WTC11 (cell line): ENCODE results near the gene CYP39A1. TPM values are rescaled to one million over a fixed set of nuclear protein-coding genes. Genes with fewer than 3 reads are reported as not detected.

Experiments
- ATAC-seq: fragments of 200-7000 bp; cut with Tn5 transposase; 2 replicates; pipeline ENCODE4 v1.10.0; 2021; ENCODE audit warnings: mild to moderate bottlenecking, moderate library complexity
- CTCF ChIA-PET: fragments of 300-600 bp; sonication (Branson Sonifier 250); formaldehyde crosslinking; loops from one replicate; lab custom pipeline; 2021; ENCODE audit warnings: antibody characterized with exemption; lab: Charles Lee
- POLR2A ChIA-PET: fragments of 350-600 bp; sonication (Branson Sonifier 250); formaldehyde crosslinking; loops from one replicate; lab custom pipeline; 2021; ENCODE audit warnings: antibody characterized with exemption; lab: Charles Lee
- DNase-seq: peaks from one replicate; pipeline ENCODE4 v3.0.0; 2021; ENCODE audit warnings: low spot score
- H3K27ac Mint-ChIP-seq: 2 replicates; pipeline ENCODE4 v1.8.0; 2021; ENCODE audit warnings: mixed read lengths
- H3K27me3 Mint-ChIP-seq: 2 replicates; pipeline ENCODE4 v1.8.0; 2021; ENCODE audit warnings: low read depth, mild to moderate bottlenecking, moderate library complexity, mixed read lengths
- H3K36me3 Mint-ChIP-seq: 2 replicates; pipeline ENCODE4 v1.8.0; 2021; ENCODE audit warnings: mixed read lengths
- H3K4me1 Mint-ChIP-seq: 2 replicates; pipeline ENCODE4 v1.8.0; 2022; ENCODE audit warnings: mixed read lengths
- H3K4me3 Mint-ChIP-seq: 2 replicates; pipeline ENCODE4 v1.8.0; 2021; ENCODE audit warnings: mild to moderate bottlenecking, moderate library complexity, mixed read lengths
- H3K9me3 Mint-ChIP-seq: 2 replicates; pipeline ENCODE4 v1.8.0; 2021; ENCODE audit warnings: mixed read lengths
- CREM ChIP-seq: sonication (generic); formaldehyde crosslinking; IDR thresholded peaks from 2 replicates; pipeline ENCODE4 v1.8.1; 2022; ENCODE audit warnings: mild to moderate bottlenecking, missing genetic modification reagents, moderate library complexity
- ETV6 ChIP-seq: sonication (generic); formaldehyde crosslinking; IDR thresholded peaks from 2 replicates; pipeline ENCODE4 v1.8.1; 2022; ENCODE audit warnings: mild to moderate bottlenecking, missing genetic modification reagents
- GTF2I ChIP-seq: fragments of 250-450 bp; sonication (Bioruptor Pico); conservative IDR thresholded peaks from 2 replicates; pipeline ENCODE4 v1.4.0; 2021; ENCODE audit warnings: mild to moderate bottlenecking
- MXD4 ChIP-seq: fragments of 250-450 bp; sonication (Bioruptor Pico); IDR thresholded peaks from 2 replicates; pipeline ENCODE4 v1.8.0; 2021; ENCODE audit warnings: mild to moderate bottlenecking, moderate library complexity, borderline replicate concordance
- PRRX2 ChIP-seq: fragments of 250-450 bp; sonication (Bioruptor Pico); IDR thresholded peaks from 2 replicates; pipeline ENCODE4 v1.8.0; 2021; ENCODE audit warnings: mild to moderate bottlenecking
- RELA ChIP-seq: sonication (generic); formaldehyde crosslinking; IDR thresholded peaks from 2 replicates; pipeline ENCODE4 v1.8.1; 2022; ENCODE audit warnings: missing genetic modification reagents, mild to moderate bottlenecking, borderline replicate concordance
- RORB ChIP-seq: fragments of 250-450 bp; sonication (Bioruptor Pico); IDR thresholded peaks from 2 replicates; pipeline ENCODE4 v1.9.0; 2021; ENCODE audit warnings: mild to moderate bottlenecking
- SMAD4 ChIP-seq: sonication (generic); formaldehyde crosslinking; IDR thresholded peaks from 2 replicates; pipeline ENCODE4 v1.8.0; 2022; ENCODE audit warnings: mild to moderate bottlenecking, missing genetic modification reagents
- TEAD4 ChIP-seq: sonication (generic); formaldehyde crosslinking; IDR thresholded peaks from 2 replicates; pipeline ENCODE4 v1.8.0; 2022; ENCODE audit warnings: mild to moderate bottlenecking, missing genetic modification reagents
- ZBTB21 ChIP-seq: sonication (generic); formaldehyde crosslinking; IDR thresholded peaks from 2 replicates; pipeline ENCODE4 v1.8.1; 2023; ENCODE audit warnings: mild to moderate bottlenecking, missing genetic modification reagents, borderline replicate concordance
- ZNF423 ChIP-seq: fragments of 250-450 bp; sonication (Bioruptor Pico); IDR thresholded peaks from 2 replicates; pipeline ENCODE4 v2.1.2; 2022; ENCODE audit warnings: mild to moderate bottlenecking, moderate library complexity
- ZNF671 ChIP-seq: fragments of 250-450 bp; sonication (Bioruptor Pico); IDR thresholded peaks from 2 replicates; pipeline ENCODE4 v1.8.0; 2021; ENCODE audit warnings: mild to moderate bottlenecking
- total RNA-seq: library from RNA; stranded (reverse); gene quantifications from 3 replicates; pipeline ENCODE4 v1.2.3, GENCODE V29; 2021
- TF ChIP-seq, protein P1 (sequence below): sonication (generic); formaldehyde crosslinking; IDR thresholded peaks from 2 replicates; pipeline ENCODE4 v1.8.0; 2023; ENCODE audit warnings: missing genetic modification reagents, mild to moderate bottlenecking, borderline replicate concordance
- TF ChIP-seq, protein P2 (sequence below): sonication (generic); formaldehyde crosslinking; IDR thresholded peaks from 2 replicates; pipeline ENCODE4 v1.8.0; 2022; ENCODE audit warnings: mild to moderate bottlenecking, missing genetic modification reagents
- TF ChIP-seq, protein P3 (sequence below): sonication (generic); formaldehyde crosslinking; conservative IDR thresholded peaks from 2 replicates; pipeline ENCODE4 v1.8.1; 2022; ENCODE audit warnings: mild to moderate bottlenecking, missing genetic modification reagents
- TF ChIP-seq, protein P4 (sequence below): sonication (generic); formaldehyde crosslinking; IDR thresholded peaks from 2 replicates; pipeline ENCODE4 v1.8.1; 2023; ENCODE audit warnings: mild to moderate bottlenecking, moderate library complexity, missing genetic modification reagents
- TF ChIP-seq, protein P5 (sequence below): sonication (generic); formaldehyde crosslinking; IDR thresholded peaks from 2 replicates; pipeline ENCODE4 v1.8.1; 2023; ENCODE audit warnings: mild to moderate bottlenecking, missing genetic modification reagents
- TF ChIP-seq, protein P6 (sequence below): sonication (generic); formaldehyde crosslinking; IDR thresholded peaks from 2 replicates; pipeline ENCODE4 v1.8.1; 2023; ENCODE audit warnings: mild to moderate bottlenecking, missing genetic modification reagents, borderline replicate concordance

The CYP39A1 gene
- total RNA-seq, 1 experiment from 2014 or later: 1.6 TPM

DNA sequence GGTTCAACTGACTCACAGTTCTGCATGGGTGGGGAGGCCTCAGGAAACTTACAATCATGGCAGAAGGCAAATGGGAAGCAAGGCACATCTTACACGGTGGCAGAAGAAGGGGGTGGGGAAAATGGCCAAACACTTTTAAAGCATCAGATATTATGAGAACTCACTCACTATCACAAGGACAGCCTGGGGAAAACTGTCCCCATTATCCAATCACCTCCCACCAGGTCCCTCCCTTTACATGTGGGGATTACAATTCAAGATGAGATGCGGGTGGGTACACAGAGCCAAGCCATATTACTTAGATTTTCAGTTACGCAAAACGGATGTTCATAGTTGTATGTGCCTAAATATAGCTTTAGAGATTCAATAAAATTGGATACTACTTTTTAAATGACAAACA lies 25.6 kb downstream of the CYP39A1 start:
- TF ChIP-seq CREM (CRISPR knock-in tag) (no peak), ETV6 (no peak), RORB (CRISPR knock-in tag) (no peak), GTF2I (CRISPR knock-in tag) (no peak), PRRX2 (CRISPR knock-in tag) (no peak), SMAD4 (CRISPR knock-in tag) (no peak), TEAD4 (CRISPR knock-in tag) (no peak), ZNF671 (CRISPR knock-in tag) (no peak), RELA (CRISPR knock-in tag) (no peak), ZBTB21 (CRISPR knock-in tag) (no peak), ZNF423 (CRISPR knock-in tag) (no peak), MXD4 (CRISPR knock-in tag) (no peak)
- TF ChIP-seq, protein P1, sequence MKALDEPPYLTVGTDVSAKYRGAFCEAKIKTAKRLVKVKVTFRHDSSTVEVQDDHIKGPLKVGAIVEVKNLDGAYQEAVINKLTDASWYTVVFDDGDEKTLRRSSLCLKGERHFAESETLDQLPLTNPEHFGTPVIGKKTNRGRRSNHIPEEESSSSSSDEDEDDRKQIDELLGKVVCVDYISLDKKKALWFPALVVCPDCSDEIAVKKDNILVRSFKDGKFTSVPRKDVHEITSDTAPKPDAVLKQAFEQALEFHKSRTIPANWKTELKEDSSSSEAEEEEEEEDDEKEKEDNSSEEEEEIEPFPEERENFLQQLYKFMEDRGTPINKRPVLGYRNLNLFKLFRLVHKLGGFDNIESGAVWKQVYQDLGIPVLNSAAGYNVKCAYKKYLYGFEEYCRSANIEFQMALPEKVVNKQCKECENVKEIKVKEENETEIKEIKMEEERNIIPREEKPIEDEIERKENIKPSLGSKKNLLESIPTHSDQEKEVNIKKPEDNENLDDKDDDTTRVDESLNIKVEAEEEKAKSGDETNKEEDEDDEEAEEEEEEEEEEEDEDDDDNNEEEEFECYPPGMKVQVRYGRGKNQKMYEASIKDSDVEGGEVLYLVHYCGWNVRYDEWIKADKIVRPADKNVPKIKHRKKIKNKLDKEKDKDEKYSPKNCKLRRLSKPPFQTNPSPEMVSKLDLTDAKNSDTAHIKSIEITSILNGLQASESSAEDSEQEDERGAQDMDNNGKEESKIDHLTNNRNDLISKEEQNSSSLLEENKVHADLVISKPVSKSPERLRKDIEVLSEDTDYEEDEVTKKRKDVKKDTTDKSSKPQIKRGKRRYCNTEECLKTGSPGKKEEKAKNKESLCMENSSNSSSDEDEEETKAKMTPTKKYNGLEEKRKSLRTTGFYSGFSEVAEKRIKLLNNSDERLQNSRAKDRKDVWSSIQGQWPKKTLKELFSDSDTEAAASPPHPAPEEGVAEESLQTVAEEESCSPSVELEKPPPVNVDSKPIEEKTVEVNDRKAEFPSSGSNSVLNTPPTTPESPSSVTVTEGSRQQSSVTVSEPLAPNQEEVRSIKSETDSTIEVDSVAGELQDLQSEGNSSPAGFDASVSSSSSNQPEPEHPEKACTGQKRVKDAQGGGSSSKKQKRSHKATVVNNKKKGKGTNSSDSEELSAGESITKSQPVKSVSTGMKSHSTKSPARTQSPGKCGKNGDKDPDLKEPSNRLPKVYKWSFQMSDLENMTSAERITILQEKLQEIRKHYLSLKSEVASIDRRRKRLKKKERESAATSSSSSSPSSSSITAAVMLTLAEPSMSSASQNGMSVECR (CRISPR knock-in tag): no peak
- TF ChIP-seq, protein P2, sequence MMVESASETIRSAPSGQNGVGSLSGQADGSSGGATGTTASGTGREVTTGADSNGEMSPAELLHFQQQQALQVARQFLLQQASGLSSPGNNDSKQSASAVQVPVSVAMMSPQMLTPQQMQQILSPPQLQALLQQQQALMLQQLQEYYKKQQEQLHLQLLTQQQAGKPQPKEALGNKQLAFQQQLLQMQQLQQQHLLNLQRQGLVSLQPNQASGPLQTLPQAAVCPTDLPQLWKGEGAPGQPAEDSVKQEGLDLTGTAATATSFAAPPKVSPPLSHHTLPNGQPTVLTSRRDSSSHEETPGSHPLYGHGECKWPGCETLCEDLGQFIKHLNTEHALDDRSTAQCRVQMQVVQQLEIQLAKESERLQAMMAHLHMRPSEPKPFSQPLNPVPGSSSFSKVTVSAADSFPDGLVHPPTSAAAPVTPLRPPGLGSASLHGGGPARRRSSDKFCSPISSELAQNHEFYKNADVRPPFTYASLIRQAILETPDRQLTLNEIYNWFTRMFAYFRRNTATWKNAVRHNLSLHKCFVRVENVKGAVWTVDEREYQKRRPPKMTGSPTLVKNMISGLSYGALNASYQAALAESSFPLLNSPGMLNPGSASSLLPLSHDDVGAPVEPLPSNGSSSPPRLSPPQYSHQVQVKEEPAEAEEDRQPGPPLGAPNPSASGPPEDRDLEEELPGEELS: no peak
- TF ChIP-seq, protein P3, sequence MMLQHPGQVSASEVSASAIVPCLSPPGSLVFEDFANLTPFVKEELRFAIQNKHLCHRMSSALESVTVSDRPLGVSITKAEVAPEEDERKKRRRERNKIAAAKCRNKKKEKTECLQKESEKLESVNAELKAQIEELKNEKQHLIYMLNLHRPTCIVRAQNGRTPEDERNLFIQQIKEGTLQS: no peak
- TF ChIP-seq, protein P4, sequence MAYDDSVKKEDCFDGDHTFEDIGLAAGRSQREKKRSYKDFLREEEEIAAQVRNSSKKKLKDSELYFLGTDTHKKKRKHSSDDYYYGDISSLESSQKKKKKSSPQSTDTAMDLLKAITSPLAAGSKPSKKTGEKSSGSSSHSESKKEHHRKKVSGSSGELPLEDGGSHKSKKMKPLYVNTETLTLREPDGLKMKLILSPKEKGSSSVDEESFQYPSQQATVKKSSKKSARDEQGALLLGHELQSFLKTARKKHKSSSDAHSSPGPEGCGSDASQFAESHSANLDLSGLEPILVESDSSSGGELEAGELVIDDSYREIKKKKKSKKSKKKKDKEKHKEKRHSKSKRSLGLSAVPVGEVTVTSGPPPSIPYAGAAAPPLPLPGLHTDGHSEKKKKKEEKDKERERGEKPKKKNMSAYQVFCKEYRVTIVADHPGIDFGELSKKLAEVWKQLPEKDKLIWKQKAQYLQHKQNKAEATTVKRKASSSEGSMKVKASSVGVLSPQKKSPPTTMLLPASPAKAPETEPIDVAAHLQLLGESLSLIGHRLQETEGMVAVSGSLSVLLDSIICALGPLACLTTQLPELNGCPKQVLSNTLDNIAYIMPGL (CRISPR knock-in tag): no peak
- TF ChIP-seq, protein P5, sequence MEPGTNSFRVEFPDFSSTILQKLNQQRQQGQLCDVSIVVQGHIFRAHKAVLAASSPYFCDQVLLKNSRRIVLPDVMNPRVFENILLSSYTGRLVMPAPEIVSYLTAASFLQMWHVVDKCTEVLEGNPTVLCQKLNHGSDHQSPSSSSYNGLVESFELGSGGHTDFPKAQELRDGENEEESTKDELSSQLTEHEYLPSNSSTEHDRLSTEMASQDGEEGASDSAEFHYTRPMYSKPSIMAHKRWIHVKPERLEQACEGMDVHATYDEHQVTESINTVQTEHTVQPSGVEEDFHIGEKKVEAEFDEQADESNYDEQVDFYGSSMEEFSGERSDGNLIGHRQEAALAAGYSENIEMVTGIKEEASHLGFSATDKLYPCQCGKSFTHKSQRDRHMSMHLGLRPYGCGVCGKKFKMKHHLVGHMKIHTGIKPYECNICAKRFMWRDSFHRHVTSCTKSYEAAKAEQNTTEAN (CRISPR knock-in tag): no peak
- TF ChIP-seq, protein P6, sequence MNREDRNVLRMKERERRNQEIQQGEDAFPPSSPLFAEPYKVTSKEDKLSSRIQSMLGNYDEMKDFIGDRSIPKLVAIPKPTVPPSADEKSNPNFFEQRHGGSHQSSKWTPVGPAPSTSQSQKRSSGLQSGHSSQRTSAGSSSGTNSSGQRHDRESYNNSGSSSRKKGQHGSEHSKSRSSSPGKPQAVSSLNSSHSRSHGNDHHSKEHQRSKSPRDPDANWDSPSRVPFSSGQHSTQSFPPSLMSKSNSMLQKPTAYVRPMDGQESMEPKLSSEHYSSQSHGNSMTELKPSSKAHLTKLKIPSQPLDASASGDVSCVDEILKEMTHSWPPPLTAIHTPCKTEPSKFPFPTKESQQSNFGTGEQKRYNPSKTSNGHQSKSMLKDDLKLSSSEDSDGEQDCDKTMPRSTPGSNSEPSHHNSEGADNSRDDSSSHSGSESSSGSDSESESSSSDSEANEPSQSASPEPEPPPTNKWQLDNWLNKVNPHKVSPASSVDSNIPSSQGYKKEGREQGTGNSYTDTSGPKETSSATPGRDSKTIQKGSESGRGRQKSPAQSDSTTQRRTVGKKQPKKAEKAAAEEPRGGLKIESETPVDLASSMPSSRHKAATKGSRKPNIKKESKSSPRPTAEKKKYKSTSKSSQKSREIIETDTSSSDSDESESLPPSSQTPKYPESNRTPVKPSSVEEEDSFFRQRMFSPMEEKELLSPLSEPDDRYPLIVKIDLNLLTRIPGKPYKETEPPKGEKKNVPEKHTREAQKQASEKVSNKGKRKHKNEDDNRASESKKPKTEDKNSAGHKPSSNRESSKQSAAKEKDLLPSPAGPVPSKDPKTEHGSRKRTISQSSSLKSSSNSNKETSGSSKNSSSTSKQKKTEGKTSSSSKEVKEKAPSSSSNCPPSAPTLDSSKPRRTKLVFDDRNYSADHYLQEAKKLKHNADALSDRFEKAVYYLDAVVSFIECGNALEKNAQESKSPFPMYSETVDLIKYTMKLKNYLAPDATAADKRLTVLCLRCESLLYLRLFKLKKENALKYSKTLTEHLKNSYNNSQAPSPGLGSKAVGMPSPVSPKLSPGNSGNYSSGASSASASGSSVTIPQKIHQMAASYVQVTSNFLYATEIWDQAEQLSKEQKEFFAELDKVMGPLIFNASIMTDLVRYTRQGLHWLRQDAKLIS (CRISPR knock-in tag): no peak
- TF ChIP-seq, all 79 proteins: peak for 0
- ChIA-PET CTCF (interaction anchor here (1.2 kb wide), 1 partner anchor 209 kb away, joined by 3 read pairs; no protein-coding TSS in a partner anchor), POLR2A (no interaction called here)
- Mint-ChIP-seq H3K36me3 (no peaks in the 10 kb centered on the region), H3K4me3 (no peak overlapping the region), H3K27ac (no peak overlapping the region), H3K9me3 (no peaks in the 10 kb centered on the region), H3K27me3 (no peaks in the 10 kb centered on the region), H3K4me1 (0 out of 2 replicates have a peak, but pooled peaks cover 4% of the 10 kb centered on the region)
- DNase-seq (no peak), ATAC-seq (no peak)
